ENCODE results near the gene GABRG3.

The GABRG3 gene

GRCh38 chr15:27481768-27482167 lies 510.8 kb downstream of the GABRG3 start:
- no peak for DNase-seq

- DNase-seq = no peak
These were observed 511.3 kb downstream of the GABRG3 start for GRCh38 chr15:27482287-27482686.

GRCh38 chr15:27483124-27483523 lies 512.1 kb downstream of the GABRG3 start:
- DNase-seq = no peak

- DNase-seq = no peak
These were observed 514.3 kb downstream of the GABRG3 start for GRCh38 chr15:27485265-27485664.

- DNase-seq = no peak
These were observed 515.1 kb downstream of the GABRG3 start for GRCh38 chr15:27486051-27486450.

- no peak for DNase-seq
These were observed 516.0 kb downstream of the GABRG3 start for GRCh38 chr15:27486683-27487647.

GRCh38 chr15:27487846-27488245 lies 516.9 kb downstream of the GABRG3 start:
- no peak for DNase-seq

GRCh38 chr15:27490867-27491595 lies 520.0 kb downstream of the GABRG3 start:
- no peak for DNase-seq

GRCh38 chr15:27491666-27492621 lies 521.0 kb downstream of the GABRG3 start:
- DNase-seq = no peak

- no peak for DNase-seq
These were observed 525.0 kb downstream of the GABRG3 start for GRCh38 chr15:27495963-27496459.

- DNase-seq = no peak
These were observed 527.7 kb downstream of the GABRG3 start for GRCh38 chr15:27498700-27499099.

- no peak for DNase-seq
These were observed 528.2 kb downstream of the GABRG3 start for GRCh38 chr15:27499191-27499590.

- DNase-seq = no peak
These were observed 528.7 kb downstream of the GABRG3 start for GRCh38 chr15:27499719-27500118.

GRCh38 chr15:27500206-27500605 lies 529.2 kb downstream of the GABRG3 start:
- no peak for DNase-seq

GRCh38 chr15:27506752-27507151 lies 535.8 kb downstream of the GABRG3 start:
- no peak for DNase-seq

- no peak for DNase-seq
These were observed 538.0 kb downstream of the GABRG3 start for GRCh38 chr15:27509014-27509413.

GRCh38 chr15:27512281-27513001 lies 541.5 kb downstream of the GABRG3 start:
- DNase-seq = no peak

GRCh38 chr15:27514526-27514925 lies 543.5 kb downstream of the GABRG3 start:
- DNase-seq = no peak

GRCh38 chr15:27527490-27528067 lies 556.6 kb downstream of the GABRG3 start:
- no peak for DNase-seq

GRCh38 chr15:27529399-27529798 lies 558.4 kb downstream of the GABRG3 start:
- no peak for DNase-seq

GRCh38 chr15:27530994-27531393 lies 560.0 kb downstream of the GABRG3 start:
- DNase-seq = no peak

GRCh38 chr15:27532358-27532757 lies 561.4 kb downstream of the GABRG3 start:
- no peak for DNase-seq
